Motor neuron (in vitro differentiated cells): ENCODE results near the gene CD99. TPM values are rescaled to one million over a fixed set of nuclear protein-coding genes. Genes with fewer than 3 reads are reported as not detected.

Experiments
- ATAC-seq, 8 experiments: fragments of 200-7000 bp; cut with Tn5 transposase; replicated peaks in 6 of 8; 2 replicates each; pipeline ENCODE4 v1.8.0; 2021; ENCODE audit warnings: mild to moderate bottlenecking in 8 of 8, moderate library complexity in 8 of 8
- H3K27ac ChIP-seq, 2 donors: fragments of 250-450 bp; sonication (Bioruptor Pico); 2 replicates each; pipeline ENCODE4 v1.9.0; 2021; ENCODE audit warnings: antibody characterized with exemption in 2 of 2, mild to moderate bottlenecking in 2 of 2, moderate library complexity in 1 of 2
- H3K4me1 ChIP-seq, 2 donors: fragments of 250-450 bp; sonication (Bioruptor Pico); replicated peaks in 1 of 2; 2 replicates each; pipeline ENCODE4 v1.6.1; 2021; ENCODE audit warnings: antibody characterized with exemption in 2 of 2, mild to moderate bottlenecking in 2 of 2, moderate library complexity in 1 of 2
- H3K4me3 ChIP-seq, 5 donors: fragments of 250-450 bp; sonication (Bioruptor Pico); 2 replicates each; pipeline ENCODE4 v1.9.0; 2021; ENCODE audit warnings: antibody characterized with exemption in 5 of 5, mild to moderate bottlenecking in 5 of 5, moderate library complexity in 4 of 5
- WGBS, 10 experiments: fragments of 450-650 bp; shearing (Covaris generic); methylation state at CpG; one replicate each; pipeline ENCODE4 v1.0.0; 2022; 5-methylcytosine and 5-hydroxymethylcytosine counted together
- in situ Hi-C, 9 experiments: fragments of 400-800 bp; cut with MboI; loops; one replicate each; pipeline ENCODE4 v1.15.0; 2021; ENCODE audit warnings: low sequenced_read_pairs in 9 of 9, low pct_unique_long_range_greater_than_20kb in 2 of 9; ENCODE audit not compliant: unreplicated experiment in 9 of 9
- total RNA-seq, 8 experiments: library from RNA; unstranded; fragments of 300-600 nt; gene quantifications; 2 replicates each; pipeline versions ENCODE4 v1.2.3 to v1.2.4, GENCODE V29; 2022

The CD99 gene
- total RNA-seq, 8 experiments from 2014 or later: 35.8 to 430 (median 104) TPM

DNA sequence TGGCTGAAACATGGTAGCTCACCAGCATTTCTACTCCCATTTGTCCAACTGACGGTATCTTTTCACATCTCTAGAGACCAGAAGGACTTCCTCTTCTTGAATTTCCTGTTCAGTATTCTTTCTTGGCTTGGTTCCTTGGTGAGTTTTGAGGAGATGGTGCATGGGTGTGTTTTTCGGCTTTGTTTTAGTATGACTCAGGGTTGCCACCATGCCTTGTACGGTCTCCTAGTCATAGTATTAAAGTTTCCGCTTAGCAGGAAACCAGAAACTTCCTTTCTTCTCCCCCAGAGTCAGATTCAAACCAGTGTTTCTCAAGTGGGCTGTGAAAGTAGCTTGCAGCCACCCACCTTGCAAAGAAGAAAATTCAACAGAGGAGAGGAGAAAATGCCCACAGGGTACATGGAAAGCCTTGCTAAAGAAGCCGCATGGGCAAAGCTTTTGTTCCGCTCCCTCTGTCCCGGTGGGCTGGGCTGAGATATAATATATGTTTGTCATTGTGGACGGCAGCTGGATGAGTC is 5.7 kb downstream of the CD99 start:
- Histone ChIP-seq H3K4me1 (peaks cover 24 to 45% of the 10 kb centered on the region in 2 donors), H3K27ac (no peak overlapping the region), H3K4me3 (no peak overlapping the region)
- in situ Hi-C loops: no loop called here
- ATAC-seq: peak in 5 of 8 experiments; percentile 8 to 39 (median 29)
- WGBS, 10 experiments: 4 to 100% (median 76%) methylated on average over 1 to 7 of the region's 8 CpGs

DNA sequence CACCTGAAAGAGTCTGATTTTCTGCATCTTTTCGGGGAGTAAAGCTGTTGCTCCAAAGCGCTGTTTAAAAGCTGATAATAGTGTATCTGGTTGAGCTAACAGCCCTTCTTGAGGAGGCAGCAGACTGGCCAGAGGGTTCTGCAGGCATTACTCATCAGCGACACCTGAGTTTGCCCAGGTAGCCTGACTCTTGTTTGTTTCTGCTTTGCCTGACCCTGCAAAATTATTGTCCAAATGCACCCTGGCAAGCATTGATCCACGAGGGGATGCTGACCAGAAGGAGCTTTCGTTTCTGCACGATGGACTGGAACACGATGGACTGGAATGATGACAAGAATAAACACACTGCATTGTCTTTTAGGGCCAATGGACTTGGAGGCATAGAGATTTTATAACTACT is 6.2 kb downstream of the CD99 start:
- peak in 2 of 8 experiments; percentile 18 to 50 for ATAC-seq
- in situ Hi-C loops: no loop called here
- Histone ChIP-seq H3K4me3 (no peak overlapping the region), H3K27ac (no peak overlapping the region), H3K4me1 (peaks cover 24 to 44% of the 10 kb centered on the region in 2 donors)
- WGBS, 10 experiments: 10 to 100% (median 89%) methylated on average over 2 to 7 of the region's 7 CpGs; no CpG with 5 or more reads in 1 of the 10 experiments

DNA sequence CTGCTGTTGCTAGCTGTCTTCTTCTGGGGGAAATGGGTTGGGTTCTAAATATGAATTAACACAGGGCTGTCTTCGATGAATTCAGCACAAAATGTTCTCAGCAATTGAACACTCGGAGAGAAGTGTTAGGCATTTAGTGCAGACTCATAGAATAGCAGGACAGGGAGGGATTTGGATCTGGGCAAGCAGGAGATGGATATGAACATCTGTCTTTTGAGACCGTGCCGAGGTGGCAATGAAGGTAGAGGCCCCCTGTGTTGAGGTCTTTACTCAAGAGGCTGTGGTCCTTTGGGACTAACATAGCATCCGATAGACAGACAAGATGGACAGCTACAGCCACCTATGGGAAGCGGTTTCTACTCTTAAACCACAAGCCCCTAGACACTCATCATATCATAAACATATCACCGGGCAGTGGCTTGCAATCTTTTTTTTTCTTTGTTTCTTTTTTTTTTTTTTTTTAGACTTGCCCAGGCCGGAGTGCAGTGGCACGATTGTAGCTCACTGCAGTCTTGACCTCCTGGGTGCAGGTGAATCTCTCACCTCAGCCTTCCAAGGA is 6.7 kb downstream of the CD99 start:
- ATAC-seq: no peak
- no peak overlapping the region for H3K27ac ChIP-seq
- WGBS, 10 experiments: 43 to 100% (median 91%) methylated on average over 1 to 9 of the region's 9 CpGs; no CpG with 5 or more reads in 3 of the 10 experiments
- no peak overlapping the region for H3K4me3 ChIP-seq
- in situ Hi-C loops: no loop called here
- peaks cover 26 to 41% of the 10 kb centered on the region in 2 donors for H3K4me1 ChIP-seq

DNA sequence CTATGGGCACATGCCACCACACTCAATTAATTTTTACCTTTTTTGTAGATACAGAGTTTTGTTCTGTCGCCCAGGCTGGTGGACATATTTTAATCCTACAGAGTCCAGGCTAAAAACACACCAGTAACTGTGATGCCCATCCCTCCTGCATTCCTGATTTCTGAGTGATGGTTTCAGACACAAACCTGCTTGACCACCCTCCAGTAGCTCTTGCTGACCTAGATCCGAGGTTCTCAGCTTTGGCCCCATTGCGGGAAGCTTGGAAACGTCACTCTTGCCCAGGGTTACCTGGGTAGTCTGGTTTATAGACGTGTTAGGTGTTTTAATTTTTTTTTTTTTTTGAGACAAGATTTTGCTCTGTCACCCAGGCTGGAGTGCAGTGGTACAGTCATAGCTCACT is 7.5 kb downstream of the CD99 start:
- no peak for ATAC-seq
- no peak overlapping the region for H3K4me3 ChIP-seq
- in situ Hi-C loops: no loop called here
- WGBS, 10 experiments: 60 to 100% (median 100%) methylated on average over 1 to 3 of the region's 5 CpGs
- H3K27ac ChIP-seq: no peak overlapping the region
- H3K4me1 ChIP-seq: peaks cover 30 to 44% of the 10 kb centered on the region in 2 donors

DNA sequence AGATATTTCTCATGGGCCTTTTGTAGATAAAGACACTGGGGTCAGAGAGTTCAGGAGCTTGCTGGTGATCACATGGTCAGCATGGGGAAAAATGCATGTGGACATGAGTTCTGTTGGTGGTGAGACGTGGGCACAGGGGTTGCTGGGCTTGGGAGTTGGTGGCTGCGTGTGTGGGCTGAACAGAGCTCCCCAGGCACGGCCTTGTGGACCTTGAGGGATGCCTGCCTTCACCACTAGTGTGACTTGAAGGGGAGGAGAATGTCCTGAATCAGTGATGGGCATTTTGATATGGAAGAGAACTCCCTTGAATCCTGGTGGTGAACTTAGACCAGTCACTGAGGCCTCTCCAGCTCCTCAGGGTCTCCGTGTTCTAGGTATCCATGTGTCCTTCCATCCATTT is 8.9 kb downstream of the CD99 start:
- 91 to 100% (median 100%) methylated on average over 1 to 4 of the region's 4 CpGs; no CpG with 5 or more reads in 4 of the 10 experiments for WGBS, 10 experiments
- Histone ChIP-seq H3K4me1 (peaks cover 36 to 44% of the 10 kb centered on the region in 2 donors), H3K27ac (no peak overlapping the region), H3K4me3 (no peak overlapping the region)
- in situ Hi-C loops: no loop called here
- ATAC-seq: no peak

DNA sequence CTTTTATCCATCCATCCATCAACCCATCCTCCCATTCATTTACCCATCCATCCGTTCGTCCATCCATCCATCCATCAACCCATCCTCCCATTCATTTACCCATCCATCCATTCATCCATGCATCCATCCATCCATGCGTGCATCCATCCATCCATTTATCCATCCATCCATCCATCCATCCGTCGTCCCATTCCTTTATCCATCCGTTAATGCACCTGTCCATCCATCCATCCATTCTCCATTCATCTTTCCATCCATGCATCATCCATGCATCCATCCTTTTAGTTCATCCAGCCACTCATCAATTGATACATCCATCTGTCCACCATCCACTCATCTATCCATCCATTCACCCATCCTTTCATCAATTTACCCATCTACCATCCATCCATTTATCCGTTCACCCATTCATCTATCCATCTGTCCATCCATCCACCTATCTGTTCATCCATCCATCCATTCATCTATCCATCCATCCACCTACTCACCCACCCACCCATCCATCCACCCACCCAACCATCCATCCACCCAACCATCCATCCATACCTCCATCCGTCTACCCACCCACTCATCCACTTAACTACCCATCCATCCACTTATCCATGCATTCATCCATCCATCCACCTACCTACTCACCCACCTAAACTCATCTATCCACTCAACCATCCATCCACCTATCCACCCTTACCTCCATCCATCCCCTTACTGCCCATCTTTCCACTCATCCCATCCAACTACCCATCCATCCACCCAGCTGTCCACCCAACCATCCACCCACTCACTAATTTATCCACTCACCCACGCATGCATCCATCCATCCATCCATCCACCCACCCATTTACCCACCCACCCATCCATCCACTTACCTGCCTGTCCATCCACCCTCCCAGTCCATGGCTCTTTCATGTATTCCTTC is 9.6 kb downstream of the CD99 start:
- H3K4me3 ChIP-seq: no peak overlapping the region
- 91 to 100% (median 96%) methylated on average over 5 to 9 of the region's 9 CpGs; no CpG with 5 or more reads in 1 of the 10 experiments for WGBS, 10 experiments
- in situ Hi-C loops: no loop called here
- H3K4me1 ChIP-seq: peaks cover 39 to 44% of the 10 kb centered on the region in 2 donors
- H3K27ac ChIP-seq: no peak overlapping the region
- no peak for ATAC-seq

DNA sequence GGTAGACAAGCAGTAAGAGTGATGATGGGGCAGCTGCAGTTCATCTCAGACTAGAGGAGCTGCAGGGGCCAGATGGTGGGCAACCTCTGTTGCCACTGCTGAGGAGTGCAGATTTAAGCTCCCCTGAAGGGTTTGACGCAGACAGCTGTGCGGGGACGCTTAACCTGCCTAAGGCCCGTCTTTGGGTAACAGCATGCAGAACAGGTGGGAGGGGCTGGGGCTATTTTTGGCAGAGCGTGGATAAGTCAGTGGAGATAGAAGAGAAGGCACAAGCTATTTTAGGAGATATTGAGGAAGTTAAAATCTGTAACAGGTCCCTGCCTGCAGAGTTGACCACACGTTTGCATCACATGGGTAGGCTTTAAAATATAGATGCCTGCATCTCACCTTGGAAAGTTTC is 10.5 kb downstream of the CD99 start:
- Histone ChIP-seq H3K4me1 (peaks cover 48 to 52% of the 10 kb centered on the region in 2 donors), H3K27ac (no peak overlapping the region), H3K4me3 (no peak overlapping the region)
- in situ Hi-C loops: no loop called here
- WGBS, 10 experiments: 42 to 100% (median 87%) methylated on average over 1 to 6 of the region's 6 CpGs; no CpG with 5 or more reads in 6 of the 10 experiments
- ATAC-seq: no peak

DNA sequence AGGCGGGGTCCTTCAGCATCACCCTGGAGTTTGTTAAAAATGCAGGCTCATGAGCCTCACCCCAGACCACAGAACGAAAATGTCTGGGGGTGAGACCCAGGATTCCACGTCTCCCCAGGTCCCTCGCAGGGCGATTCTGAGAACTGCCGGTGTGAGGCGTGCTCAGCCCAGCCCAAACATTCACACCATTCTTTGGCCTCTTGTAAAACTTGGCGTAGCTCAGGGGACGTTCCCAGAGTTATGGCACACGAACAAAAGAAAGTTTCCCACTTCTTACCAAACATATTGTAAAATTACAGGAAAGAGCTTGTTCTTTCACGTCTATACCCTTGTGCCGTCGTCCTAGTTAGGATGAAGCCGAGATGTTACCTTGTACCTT is 12.9 kb downstream of the CD99 start:
- in situ Hi-C loops: no loop called here
- peak overlapping the region; percentile 88 to 90 for H3K27ac ChIP-seq
- ATAC-seq: peak in 6 of 8 experiments; percentile 6 to 19 (median 10)
- H3K4me3 ChIP-seq: no peak overlapping the region
- 0 to 87% (median 54%) methylated on average over 1 to 12 of the region's 14 CpGs; no CpG with 5 or more reads in 2 of the 10 experiments for WGBS, 10 experiments
- peaks cover 54 to 61% of the 10 kb centered on the region in 2 donors for H3K4me1 ChIP-seq

DNA sequence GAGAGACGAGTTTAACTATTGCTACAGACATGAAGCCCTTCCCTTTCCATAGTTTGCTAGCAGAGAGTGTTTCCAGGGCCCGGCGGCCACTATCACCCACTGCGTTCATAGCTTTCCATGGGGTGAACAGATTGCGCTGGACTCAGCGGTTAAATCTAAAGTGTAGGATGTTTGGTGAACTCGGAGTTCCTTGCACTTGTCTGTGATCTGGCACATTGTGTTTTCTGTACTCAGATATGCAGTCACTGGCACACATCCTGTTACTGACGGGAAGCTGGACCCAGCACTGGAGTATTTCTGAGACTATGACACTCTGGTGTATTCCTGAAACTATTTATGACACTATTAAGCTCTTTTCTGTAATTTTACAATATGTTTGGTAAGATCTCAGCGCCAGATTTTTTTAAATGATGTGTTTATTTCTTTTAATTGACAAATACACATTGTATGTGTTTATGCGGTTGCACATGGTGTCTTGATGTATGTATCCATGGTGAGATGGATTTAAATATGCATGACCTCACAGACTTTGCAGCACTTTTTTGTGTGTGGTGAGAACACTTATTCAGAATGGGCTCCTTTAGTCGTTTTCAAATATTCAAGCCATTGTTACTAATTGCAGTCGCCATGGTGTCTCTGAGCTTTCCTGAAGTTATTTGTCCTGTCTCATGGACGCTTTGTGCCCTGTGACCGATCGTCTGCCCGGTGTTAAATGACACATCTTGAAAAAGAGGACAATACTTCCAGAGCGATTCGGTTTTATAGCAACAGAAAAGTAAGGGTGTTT is 14.1 kb downstream of the CD99 start:
- in situ Hi-C loops: no loop called here
- Histone ChIP-seq H3K27ac (peak overlapping the region; percentile 88 to 91), H3K4me3 (no peak overlapping the region), H3K4me1 (peaks cover 60 to 67% of the 10 kb centered on the region in 2 donors)
- WGBS, 10 experiments: 0 to 72% (median 43%) methylated on average over 1 to 9 of the region's 18 CpGs
- ATAC-seq: peak; percentile 5 to 72 (median 57)

DNA sequence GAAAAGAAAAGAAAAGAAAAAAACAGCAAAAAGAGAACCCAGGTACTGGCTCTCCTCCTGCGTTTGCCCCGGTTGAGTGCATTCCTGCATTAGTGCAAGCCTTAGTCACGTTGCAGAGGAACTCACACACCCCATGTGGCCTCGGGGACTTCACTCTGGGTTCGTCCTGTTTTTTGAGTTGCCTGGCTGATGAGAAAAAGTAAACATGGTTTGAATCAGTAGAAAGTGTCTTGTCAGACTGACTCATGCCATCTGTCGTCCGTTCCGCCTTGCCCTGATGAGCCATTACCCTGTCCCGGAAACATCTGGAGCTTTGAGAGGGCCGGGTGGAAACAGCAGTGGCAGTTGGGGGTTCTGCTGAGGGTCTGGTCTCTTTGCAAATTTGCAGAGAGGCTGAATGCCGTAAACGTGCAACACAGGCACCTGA is 16.3 kb downstream of the CD99 start:
- H3K4me1 ChIP-seq: peaks cover 67 to 69% of the 10 kb centered on the region in 2 donors
- peak; percentile 47 to 81 (median 68) for ATAC-seq
- H3K4me3 ChIP-seq: no peak overlapping the region
- in situ Hi-C loops: no loop called here
- 0 to 35% (median 6%) methylated on average over 2 to 10 of the region's 12 CpGs; no CpG with 5 or more reads in 3 of the 10 experiments for WGBS, 10 experiments
- H3K27ac ChIP-seq: peak overlapping the region; percentile 3 to 9

DNA sequence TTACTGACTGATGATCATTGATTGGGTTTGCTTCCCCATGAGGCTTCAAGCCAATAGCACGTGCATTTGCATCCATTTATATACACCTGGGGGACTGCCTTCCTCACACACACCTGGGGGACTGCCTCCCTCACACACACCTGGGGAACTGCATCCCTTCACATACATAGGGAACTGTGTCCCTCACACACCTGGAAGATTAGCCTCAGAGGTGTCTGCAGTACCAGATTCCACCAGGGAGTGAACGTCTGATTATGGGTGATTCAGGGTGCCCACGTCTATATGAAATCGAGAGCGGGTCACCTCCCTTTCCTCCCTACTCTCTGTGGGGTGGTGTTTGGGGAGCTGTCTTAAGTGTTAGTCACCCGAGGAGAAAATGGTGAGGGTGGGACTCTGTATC is 16.9 kb downstream of the CD99 start:
- in situ Hi-C loops: no loop called here
- ATAC-seq: no peak
- Histone ChIP-seq H3K4me3 (no peak overlapping the region), H3K4me1 (peaks cover 63 to 66% of the 10 kb centered on the region in 2 donors), H3K27ac (no peak overlapping the region)
- WGBS, 10 experiments: 0 to 100% (median 0%) methylated on average over 1 of the region's 6 CpGs; no CpG with 5 or more reads in 7 of the 10 experiments

DNA sequence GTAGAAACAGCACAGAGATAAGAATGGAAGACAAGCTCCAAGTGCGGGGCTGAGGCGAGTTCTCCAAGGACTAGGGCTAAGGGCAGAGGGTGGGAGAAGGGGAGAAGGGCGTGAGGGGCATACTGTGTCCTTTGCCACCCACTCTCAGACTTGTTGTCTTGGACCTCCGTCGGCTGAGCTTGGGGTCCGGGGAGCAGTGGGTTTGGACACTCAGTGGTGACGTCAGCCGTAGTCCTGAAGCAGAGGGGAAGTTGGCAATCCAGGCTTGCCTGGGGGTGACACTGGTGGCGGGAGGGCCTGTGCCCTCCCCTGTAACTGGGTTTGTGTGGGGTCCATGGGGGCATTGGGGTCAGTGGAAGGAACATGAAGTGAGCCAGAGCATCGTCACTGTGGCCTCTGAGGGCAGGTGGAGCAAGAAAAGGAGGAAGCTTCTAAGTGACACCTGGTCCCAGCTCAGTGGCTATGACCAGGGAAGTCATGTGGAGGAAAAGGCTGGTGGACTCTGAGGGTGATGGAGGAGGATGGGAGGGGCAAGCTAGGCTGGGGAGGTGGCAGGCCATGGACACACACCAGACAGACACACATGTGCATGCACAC is 17.6 kb downstream of the CD99 start:
- 80 to 100% (median 98%) methylated on average over 2 to 5 of the region's 10 CpGs; no CpG with 5 or more reads in 4 of the 10 experiments for WGBS, 10 experiments
- Histone ChIP-seq H3K4me1 (peaks cover 57 to 59% of the 10 kb centered on the region in 2 donors), H3K27ac (no peak overlapping the region), H3K4me3 (no peak overlapping the region)
- ATAC-seq: no peak
- in situ Hi-C loops: no loop called here
